ENCODE data around the gene GPC3. TPM values are rescaled to one million over a fixed set of nuclear protein-coding genes. Genes with fewer than 3 reads are reported as not detected.

The GPC3 gene
- total RNA-seq, 1 donor from 2014 or later: not detected

DNA sequence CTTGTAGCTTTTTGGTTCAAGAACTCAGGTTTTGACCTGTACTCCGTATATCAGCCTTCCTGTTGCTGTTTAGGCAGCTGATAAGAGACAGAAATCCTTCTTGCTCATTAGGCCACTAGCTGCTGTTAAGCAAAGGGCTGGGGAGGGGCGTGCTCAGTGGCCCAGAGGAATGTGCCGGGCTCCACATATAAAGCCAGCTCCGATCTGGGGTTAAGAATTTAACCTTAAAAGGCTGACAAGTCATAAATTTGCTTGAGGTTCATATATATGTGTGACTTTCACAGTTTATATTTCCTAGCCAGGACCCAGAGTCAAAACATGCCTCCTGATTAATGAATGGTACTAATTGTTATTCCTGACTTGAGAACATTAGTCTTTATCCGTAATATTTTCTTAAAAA lies 15.3 kb downstream of the GPC3 start:
- no peak for DNase-seq (ENCODE audit: low read depth, low spot score)

DNA sequence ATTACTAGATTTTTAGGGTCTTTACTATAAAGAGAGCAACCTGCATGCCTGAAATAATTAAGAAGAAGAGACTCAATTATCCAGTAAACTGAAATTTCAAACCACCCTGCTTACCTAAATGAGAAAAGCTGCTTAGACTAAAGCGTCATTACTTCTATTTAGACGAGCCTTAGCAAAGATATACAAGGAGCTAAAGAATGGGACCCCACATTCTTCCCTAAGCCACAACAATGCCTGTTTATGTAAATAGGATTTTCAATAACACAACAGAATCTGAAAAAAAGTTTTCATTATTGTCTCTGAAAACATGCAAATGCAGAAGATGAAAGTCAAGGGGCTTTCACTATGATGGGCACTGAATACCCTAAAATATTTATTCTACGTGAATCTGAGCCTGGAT lies 16.2 kb downstream of the GPC3 start:
- no peak for DNase-seq (ENCODE audit: low read depth, low spot score)

DNA sequence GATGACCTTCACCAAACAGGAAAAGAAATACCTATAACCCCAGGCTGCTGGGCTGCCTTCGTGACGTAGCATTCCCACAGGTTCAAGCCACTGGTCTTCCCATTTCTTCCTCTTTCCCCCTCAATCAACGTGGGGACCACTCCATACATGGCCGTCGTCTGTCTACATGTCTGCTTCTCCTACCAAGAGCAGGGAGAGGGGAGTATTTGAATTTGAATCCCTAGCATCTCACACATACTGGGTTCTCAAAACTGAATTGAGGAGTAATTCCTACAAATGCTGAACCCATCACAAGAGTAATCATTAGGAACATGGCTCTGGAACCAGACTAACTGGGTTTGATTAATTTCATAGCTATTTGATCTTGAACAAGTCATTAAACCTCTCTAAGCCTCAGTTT lies 17.3 kb downstream of the GPC3 start:
- no peak for DNase-seq (ENCODE audit: low read depth, low spot score)

DNA sequence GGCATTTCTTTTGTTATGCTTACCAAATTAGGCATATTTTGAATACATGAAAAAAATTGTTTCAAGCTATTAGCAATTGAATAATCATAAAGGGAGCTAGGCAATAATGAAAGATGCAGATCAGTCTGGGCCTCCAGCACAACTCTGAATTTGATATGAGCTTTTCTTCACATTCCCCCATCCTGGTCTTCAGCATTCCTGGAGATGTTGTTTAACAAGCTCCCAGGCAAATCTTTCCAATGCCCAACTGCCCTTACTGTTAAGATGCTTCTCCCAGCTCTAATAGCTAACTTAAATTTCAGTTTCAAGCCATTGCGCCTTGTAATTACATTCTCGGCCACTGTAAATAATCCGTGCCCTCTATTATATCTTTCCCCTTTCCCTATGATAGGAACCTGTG lies 19.2 kb downstream of the GPC3 start:
- DNase-seq (ENCODE audit: low read depth, low spot score): no peak

DNA sequence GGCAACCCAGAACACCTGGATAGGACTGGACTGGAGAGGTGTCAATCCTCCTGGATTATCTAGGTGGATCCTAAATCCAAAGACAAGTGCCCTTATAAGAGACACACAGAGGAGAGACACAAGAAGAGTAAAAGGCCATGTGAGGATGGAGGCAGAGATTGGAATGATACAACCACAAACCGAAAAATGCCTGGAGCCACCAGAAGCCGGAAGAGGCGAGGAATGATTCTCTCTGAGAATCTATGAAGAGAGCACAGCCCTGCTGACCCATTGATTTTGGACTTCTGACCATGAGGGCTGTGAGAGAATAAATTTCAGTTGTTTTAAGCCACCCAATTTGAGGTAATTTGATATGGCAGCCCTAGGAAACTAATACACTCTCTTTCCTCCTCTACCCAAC lies 20.1 kb downstream of the GPC3 start:
- DNase-seq (ENCODE audit: low read depth, low spot score): no peak

DNA sequence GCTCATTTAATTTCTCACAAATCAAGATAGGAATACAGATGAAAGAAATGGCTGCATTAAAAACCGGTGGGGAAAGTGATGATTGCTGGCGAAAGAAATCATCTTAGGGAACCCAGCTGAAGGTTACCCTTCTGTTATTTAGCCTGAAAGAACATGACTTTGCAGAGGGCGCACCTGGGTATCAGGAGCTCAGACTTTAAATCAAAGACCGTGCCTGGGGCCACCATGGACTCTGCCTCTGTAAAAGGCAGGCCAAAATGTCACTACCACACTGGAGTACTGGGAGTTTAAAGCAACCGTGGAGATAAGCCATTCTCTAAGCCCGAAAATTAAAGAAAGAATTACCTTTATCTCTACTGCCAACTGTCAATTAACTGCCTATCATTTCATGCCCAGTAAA lies 24.3 kb downstream of the GPC3 start:
- no peak for DNase-seq (ENCODE audit: low read depth, low spot score)

DNA sequence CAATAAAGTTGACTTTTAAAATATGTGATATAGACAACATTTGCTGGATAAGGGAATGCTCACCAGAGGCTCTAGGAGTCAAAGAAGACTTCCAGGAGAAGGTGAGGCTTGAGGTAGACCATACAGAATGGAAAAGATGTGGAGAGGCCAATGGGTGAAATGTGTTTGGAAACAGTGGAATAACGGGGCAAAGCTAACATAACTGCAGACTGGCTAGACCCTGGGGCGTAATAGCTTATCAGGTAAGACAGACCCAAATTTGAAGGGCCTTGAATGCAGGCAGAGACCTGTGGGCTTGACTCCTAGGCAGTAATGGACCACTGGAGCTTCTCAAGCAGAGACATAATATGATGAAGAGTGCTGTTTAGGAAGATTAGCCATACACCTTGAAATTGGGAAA lies 25.4 kb downstream of the GPC3 start:
- no peak for DNase-seq (ENCODE audit: low read depth, low spot score)

DNA sequence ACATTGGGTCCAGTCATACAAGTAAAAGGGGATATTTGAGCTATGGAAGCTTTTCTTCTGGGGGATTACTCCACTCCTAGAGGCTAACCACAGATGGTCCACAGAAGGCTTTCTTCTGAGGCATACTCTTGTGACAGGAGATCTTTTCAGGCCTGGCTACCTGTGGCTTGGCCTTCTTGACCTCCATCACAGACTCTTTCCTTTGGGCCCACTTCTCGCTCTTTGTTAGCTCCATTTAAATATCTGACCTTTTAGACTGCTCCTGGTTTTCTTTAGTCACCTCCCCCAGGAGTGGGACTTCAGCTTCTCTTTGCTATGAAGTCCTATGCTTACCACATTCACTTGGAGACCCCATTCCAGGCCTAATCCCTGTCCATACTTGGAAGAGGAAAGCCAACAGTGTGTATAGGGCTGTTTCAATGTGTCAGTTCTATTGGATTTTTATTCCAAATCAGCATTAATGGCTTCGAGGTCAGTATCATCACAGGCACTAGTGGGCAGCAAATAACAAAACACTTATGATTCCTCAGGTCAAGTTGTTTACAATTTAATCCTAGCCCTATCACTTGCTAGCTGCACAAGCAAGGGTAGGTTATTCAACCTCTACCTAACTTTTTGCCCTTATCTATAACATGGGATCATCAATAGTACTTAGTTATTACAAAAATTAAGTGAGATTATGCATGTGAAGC lies 26.3 kb downstream of the GPC3 start:
- DNase-seq (ENCODE audit: low read depth, low spot score): no peak

DNA sequence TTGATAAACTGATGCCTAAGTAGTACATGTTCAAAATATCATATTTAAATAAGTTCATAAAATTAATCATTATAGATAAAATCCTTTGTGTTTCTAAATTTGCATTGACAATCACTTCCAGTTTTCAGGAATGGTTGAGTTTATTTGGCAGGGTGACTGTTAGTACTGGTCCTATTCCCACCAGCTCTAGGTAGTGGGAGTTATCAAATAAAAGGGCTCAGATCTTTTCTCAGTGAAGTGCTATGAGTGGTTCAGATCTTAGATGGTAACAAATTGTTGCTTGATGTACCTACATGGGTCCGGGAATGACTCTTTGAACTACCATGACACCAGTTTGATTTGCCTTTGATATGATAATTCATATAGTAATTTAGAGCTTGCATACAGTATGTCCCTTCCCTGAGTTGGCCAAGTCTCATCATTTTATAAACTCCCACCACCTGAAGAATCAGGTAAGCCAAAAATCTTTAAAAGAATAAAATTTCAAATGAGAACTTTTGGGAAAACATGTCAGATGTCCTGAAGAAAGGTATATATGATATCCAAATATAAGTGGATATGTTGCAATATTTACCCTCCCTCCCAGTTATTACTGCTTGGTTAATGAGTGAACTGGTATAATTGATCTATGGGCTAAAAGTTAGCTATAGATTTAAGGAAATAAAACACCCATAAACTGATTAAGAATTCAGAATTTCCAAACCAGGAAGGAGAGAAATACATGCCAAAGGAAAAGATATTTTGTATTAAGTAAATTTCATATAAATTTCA lies 28.6 kb downstream of the GPC3 start:
- no peak for DNase-seq (ENCODE audit: low read depth, low spot score)

DNA sequence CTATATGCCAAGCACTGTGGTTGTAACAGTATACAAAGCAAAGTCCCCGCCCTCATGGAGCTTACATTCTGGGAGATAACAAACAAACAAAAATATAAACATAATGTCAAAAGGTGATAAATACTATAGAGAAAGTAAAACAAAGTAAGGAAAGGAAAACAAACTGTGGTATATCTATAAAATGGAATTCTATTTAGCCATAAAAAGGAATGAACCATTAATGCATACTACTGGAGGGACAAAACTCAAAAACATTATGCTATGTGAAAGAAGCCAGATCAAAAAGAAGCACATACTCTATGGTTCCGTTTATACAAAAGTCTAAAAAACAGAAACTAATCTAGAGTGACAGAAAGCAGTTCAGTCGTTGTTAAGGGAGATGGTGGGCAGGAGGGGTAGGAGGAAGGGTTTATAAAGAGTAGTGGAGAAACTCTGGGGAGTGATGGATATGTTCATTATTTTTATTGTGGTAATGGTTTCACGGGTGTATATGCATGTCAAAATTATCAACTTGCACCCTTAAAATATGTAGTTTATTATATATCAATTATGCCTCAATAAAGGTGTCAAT lies 31.5 kb downstream of the GPC3 start:
- no peak for DNase-seq (ENCODE audit: low read depth, low spot score)

DNA sequence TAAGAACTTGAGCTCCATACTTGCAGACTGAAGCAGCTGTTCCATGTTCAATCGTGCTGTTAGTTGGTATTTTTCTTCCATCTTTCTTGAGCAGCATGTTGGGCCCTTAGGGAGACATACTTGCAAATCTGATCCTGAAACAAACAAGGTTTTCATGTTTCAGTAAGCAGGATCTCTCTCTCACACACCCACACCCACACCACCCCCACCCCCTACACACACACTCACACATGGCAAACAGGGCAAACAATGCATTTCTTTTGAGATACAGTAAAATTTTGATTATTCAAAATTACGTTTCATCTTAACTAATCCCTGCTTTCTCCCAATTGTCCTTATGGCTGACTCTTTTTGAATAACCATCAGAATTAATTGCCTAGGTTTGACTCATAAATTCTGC lies 32.3 kb downstream of the GPC3 start:
- DNase-seq (ENCODE audit: low read depth, low spot score): no peak

DNA sequence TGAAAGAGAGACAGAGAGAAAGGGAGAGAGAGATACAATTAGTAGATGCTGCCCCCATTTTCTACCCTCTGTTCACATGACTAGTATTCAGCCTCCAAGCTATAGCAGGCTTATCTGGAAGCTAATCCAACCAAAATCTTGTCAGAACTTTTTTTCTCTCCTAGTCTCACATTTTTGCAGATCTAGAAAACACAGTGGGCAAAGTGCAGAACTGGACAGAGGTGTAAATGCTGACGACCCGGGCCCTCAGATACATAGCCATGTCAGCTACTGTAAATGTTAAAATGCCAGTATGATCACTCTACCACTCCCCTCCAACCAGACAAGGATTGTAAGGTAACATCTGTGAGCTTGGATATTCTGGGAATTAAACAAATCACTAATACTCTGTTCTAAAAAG lies 34.3 kb downstream of the GPC3 start:
- no peak for DNase-seq (ENCODE audit: low read depth, low spot score)

DNA sequence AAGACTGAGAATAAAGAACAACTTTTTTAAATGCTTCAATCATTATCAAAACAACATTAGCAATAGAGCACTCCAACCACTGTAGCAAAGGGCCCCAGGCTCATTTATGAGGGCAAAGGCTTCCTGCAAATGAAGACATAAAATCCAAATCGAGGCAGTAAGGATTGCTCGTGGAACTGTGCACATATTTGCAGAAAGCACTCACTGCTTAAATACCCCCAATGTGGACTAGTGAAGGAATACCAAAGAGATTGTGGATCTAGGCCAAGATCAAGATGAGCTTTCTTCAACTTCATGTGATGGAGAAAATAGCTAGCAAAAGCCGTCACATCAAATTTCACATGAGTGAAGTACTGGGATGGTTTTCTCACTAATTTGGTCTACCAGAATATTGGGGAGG lies 35.2 kb downstream of the GPC3 start:
- DNase-seq (ENCODE audit: low read depth, low spot score): no peak

DNA sequence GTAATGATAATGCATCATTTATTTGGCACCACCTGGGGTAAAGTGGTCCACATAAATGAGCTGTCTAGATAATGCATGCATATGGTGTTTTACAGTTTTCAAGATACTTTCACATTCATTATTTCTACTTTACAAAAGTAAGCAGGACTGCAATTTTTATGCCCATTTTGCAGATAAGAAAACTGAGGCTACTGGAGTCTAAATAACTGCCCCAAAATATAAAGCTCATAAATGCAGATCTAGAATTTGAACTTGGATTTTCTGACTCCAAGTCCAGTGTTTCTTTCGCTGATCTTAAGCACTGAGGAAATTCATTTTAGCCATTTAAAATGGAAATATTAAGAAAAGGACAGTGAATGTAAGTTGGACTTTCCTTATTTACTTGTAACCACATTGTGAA lies 36.5 kb downstream of the GPC3 start:
- DNase-seq (ENCODE audit: low read depth, low spot score): no peak

DNA sequence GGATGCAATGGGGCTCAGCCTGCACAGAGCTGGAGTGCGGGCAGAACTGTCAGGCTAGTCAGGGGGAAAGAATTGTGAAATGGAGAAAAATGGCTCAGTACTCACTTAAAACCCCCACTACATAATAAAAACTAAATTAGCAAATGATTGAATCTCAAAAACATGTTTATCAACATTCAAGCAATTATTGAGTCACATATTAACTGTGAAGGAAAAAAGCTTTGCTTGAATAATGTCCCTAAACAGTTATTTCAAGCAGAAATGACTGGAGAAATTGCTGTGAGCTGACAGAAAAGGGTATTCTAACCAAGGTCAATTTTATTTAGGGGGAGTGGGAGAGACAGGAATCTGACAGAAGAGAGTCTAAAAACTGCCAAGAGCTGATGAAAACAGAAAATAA lies 37.4 kb downstream of the GPC3 start:
- no peak for DNase-seq (ENCODE audit: low read depth, low spot score)

DNA sequence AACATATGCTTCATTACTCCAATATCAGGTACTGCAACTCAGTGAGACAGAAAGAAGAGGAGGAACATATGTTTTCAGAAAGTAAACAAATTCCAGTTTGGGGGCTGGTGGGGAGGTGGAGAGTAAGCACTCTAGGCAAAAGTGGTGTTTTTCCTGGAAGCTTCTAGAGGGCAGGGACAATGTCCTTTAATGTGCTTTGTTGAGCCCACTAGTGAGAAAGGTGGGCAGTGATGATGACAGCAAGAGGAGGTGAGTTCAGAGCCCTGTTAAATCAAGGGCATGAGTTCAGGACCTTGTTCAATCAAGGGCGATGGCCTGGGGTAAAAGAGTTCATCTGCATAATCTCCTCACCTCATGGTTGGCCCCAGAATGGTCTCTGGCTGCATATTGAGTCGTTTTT lies 38.4 kb downstream of the GPC3 start:
- DNase-seq (ENCODE audit: low read depth, low spot score): no peak

DNA sequence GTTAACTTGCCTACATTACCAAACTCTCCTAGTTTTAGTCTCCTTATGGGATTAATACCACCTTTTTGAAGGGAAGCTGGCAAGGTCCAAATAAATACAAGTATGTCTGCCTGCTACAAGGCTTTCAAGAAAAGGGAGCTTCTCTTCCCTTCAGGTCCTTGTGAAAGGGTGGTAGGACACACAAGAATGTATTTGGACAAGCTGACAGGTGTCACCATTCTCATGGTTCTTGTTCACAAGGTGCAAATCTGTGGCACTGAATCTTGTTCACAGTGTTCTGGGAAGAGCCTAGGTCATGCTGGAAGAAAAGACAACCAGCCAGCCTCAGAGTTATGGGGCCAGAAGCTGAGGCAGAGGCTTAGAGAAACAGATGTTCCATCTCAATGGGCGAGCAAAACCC lies 41.9 kb downstream of the GPC3 start:
- no peak for DNase-seq (ENCODE audit: low read depth, low spot score)

DNA sequence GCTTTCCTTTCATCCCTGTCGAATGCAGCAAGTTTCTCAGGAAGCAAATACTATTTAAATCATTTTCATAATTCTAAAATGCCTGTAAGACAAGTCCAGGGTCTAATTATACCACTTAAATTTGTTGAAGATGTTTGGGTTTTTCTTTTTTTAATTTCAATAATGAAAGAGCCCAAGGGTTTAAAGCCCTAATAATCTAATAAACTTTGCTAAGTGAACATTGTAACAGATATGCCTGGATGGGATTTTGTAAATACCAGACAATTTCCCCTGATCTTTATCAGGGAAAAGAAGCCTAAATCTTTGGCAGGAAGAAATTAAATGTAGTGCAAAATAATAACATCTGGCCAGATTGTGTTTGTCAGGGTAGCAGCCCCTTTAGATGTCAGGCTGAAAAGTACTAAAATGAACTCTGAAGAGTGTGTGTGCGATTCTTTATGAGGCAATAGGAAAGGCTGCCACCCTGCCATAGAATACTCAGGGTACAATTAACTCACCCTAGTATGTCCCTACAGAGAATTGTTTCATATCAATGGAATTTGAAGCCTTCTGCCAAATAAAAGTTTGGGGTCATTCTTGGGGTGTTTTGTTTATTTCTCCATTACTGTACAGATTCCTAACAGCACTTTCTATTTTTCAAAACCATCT lies 45.6 kb downstream of the GPC3 start:
- no peak for DNase-seq (ENCODE audit: low read depth, low spot score)

DNA sequence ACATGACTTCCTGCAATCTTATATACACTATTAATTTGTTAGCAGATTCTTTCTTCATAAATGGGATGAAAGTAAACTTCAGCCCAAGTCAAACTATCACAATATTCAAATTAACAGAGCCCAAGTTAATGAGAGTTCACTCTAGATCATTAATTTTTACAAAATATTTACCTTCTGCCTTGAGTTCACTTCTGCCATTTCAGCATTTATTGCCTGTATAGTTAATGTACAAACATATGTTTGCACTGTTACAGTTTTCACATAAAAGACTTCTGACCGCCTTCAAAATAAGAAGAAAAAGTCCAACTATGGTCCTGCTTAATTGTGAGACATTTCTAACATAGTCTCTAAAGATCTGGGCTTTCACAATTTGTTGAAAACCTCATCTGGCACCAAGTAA lies 46.9 kb downstream of the GPC3 start:
- no peak for DNase-seq (ENCODE audit: low read depth, low spot score)

DNA sequence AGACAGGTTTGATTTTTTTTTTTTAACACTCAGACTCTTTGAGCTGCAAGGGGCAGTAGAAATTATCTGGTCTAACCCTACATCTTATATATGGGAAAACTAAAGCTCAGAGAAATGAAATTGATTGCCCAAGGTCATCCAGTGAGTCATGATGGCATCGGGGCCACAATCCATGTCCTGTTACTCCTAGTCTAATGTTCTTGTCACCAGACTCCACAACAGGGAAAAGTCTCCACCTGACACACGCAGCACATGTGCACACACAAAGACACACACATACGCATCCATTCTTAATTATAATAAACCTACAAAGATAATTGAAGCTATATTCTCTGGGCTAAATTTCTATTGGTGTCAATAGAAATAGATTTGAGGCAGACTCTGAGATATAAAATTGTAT lies 48.4 kb downstream of the GPC3 start:
- no peak for DNase-seq (ENCODE audit: low read depth, low spot score)

DNA sequence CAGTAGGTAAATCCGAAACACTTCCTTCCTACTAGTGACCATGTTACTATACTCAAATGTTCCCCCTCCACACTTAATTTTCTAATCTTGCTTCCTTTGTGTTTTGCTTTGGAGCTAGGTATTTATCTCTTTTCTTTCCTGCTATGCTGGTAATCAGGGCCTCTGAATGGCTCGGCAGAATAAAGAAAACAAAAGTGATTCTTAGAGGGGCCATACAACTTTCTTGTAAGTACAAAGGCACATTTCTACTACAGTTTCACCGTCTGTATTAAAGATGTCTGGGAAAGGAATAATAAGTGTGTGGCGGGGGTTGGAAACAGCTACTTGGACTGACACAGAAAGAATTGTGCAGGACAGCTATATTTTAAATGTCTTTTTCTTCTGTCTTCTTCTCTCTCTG lies 50.3 kb downstream of the GPC3 start:
- no peak for DNase-seq (ENCODE audit: low read depth, low spot score)

DNA sequence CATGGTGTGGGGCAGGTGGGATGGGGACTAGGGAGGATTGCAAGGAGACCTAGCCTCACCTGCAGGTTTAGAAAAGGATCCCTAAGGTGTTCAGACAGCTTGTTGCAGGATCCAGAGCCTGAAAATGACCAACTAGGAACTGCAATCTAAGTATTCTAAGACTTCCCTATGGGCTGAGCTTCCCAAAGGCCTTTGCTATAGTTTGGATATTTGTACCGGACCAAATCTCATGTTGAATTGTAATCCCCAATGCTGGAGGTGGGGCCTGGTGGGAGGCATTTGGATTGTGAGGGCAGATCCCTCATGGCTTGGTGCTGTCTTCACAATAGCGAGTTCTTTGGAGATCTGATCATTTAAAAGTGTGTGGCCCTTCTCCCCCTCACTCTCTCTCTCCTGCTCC lies 52.1 kb downstream of the GPC3 start:
- DNase-seq (ENCODE audit: low read depth, low spot score): no peak
